Measurements from ENCODE around the gene GLYAT.
"Not testable (repeated sequence)": the region's sequence is repeated elsewhere in the genome, so short reads cannot be mapped to it uniquely, and the experiment has no call there.

Gene GLYAT

GRCh38 chr11:58742981-58743880 lies 11.5 kb upstream of the GLYAT start:
- no peak for DNase-seq

GRCh38 chr11:58742140-58742539 lies 10.4 kb upstream of the GLYAT start:
- DNase-seq: no peak

GRCh38 chr11:58741127-58741526 lies 9.4 kb upstream of the GLYAT start:
- DNase-seq: no peak

GRCh38 chr11:58740447-58740846 lies 8.7 kb upstream of the GLYAT start:
- DNase-seq: no peak

GRCh38 chr11:58739725-58740430 lies 8.1 kb upstream of the GLYAT start:
- DNase-seq: no peak

GRCh38 chr11:58734681-58735490 lies 3.1 kb upstream of the GLYAT start:
- DNase-seq: no peak

- DNase-seq: no peak
These were observed 1.1 kb downstream of the GLYAT start for GRCh38 chr11:58730507-58731089.

- no peak for DNase-seq
These were observed 4.3 kb downstream of the GLYAT start for GRCh38 chr11:58727415-58727797.

GRCh38 chr11:58726737-58727414 lies 4.9 kb downstream of the GLYAT start:
- DNase-seq: no peak

- no peak for DNase-seq
These were observed 12.2 kb downstream of the GLYAT start for GRCh38 chr11:58719406-58720117.

- no peak for DNase-seq
These were observed 19.2 kb downstream of the GLYAT start for GRCh38 chr11:58712531-58712930.

GRCh38 chr11:58711832-58712231 lies 19.9 kb downstream of the GLYAT start:
- no peak for DNase-seq

- DNase-seq: no peak
These were observed 24.0 kb downstream of the GLYAT start for GRCh38 chr11:58707767-58708166.

- DNase-seq: not testable (repeated sequence)
These were observed 34.9 kb downstream of the GLYAT start for GRCh38 chr11:58696825-58697224.

GRCh38 chr11:58693026-58693425 lies 38.7 kb downstream of the GLYAT start:
- no peak for DNase-seq

GRCh38 chr11:58691675-58692074 lies 40.1 kb downstream of the GLYAT start:
- no peak for DNase-seq

GRCh38 chr11:58688789-58689503 lies 42.8 kb downstream of the GLYAT start:
- no peak for DNase-seq

- DNase-seq: no peak
These were observed 45.6 kb downstream of the GLYAT start for GRCh38 chr11:58685973-58686722.

- DNase-seq: not testable (repeated sequence)
These were observed 49.1 kb downstream of the GLYAT start for GRCh38 chr11:58682660-58683059.

GRCh38 chr11:58677536-58677935 lies 54.2 kb downstream of the GLYAT start:
- not testable (repeated sequence) for DNase-seq

All from activated naive CD4-positive, alpha-beta T cell treated with Interleukin-2 at 50 U/mL for 16 hours (primary cell).